GM12874 (cell line): ENCODE data around the gene USPL1.

ENCODE experiments used
- TF ChIP-seq, protein P1 (sequence below): IDR thresholded peaks from 2 replicates; pipeline ENCODE4 v1.5.1; 2011; ENCODE audit warnings: low read depth, mild to moderate bottlenecking, control low read depth, low read length, moderate library complexity; ENCODE audit not compliant: insufficient read depth

The USPL1 gene

DNA sequence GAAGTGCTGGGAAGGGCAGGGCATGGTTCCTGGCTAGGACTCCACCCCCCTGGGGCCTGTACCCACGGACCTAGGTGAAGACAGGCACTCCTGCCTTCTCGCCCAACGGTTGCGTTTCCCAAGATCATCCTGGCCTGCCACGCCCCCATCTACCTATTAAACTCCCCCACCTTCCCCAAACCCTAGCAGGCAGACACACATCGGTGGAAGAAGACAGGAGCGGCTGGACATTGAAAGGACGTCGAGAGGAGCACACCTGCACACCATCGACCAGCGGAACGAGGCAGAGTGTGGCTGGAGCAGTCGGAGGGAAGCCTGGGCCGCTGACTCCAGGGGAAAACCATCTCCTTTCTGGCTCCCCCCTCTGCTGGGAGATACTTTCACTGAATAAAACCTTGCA lies 72.0 kb downstream of the USPL1 start:
- TF ChIP-seq, protein P1, sequence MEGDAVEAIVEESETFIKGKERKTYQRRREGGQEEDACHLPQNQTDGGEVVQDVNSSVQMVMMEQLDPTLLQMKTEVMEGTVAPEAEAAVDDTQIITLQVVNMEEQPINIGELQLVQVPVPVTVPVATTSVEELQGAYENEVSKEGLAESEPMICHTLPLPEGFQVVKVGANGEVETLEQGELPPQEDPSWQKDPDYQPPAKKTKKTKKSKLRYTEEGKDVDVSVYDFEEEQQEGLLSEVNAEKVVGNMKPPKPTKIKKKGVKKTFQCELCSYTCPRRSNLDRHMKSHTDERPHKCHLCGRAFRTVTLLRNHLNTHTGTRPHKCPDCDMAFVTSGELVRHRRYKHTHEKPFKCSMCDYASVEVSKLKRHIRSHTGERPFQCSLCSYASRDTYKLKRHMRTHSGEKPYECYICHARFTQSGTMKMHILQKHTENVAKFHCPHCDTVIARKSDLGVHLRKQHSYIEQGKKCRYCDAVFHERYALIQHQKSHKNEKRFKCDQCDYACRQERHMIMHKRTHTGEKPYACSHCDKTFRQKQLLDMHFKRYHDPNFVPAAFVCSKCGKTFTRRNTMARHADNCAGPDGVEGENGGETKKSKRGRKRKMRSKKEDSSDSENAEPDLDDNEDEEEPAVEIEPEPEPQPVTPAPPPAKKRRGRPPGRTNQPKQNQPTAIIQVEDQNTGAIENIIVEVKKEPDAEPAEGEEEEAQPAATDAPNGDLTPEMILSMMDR = no peak

DNA sequence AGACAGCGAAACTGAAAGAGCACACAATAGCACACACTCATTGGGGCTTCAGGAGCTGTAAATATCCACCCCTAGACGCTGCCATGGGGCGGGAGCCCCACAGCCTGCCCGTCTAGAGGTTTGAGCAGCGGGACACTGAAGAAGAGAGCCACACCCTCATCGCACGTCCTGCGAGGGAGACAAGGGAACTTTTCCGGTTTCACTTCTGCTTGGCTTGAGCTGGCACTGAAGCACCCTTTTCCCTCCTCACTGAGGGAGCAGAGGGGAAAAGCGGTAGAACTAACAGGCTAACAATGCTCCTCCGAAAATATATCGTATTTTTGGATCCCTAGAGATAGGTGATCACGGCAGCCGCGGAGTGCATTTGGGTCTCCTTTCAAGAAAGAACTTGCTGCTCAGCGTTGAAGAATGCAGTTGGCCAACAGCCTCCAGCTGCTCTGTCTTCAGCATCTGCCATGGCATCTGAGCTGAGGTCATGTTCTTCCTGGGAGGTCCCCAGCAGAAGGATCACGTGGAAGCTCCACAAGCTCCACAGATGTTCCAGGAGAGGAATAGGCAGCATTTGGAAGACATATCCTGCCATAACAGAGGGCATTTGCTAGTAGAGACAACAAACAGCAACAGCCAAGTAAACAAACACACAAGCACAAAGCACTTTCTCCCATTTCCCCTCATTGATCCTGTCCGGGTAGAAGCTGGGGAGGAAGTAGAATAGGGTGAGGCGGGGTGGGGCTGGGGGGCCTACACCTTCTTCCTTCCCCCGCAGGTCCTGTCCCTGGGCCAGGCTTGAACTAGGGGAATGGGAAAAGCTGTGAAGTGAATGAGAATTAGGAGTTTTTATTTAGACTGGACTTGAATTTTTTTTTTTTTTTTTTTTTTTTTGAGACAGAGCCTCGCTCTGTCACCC lies 72.8 kb downstream of the USPL1 start:
- TF ChIP-seq, protein P1 = no peak

DNA sequence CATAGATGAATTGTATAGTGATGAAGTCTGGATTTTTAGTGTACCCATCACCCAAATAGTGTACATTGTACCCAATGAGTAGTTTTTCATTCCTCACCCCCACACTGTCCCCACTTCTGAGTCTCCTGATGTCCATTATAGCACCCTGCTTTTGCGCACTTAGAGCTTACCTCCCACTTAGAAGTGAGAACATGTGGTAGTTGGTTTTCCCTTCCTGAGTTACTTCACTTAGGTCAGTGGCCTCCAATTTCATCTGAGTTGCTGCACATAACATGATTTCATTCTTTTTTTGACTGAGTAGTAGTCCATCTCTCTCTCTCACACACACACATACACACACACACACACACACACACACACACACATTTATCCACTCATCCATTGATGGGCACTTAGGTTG lies 74.4 kb downstream of the USPL1 start:
- TF ChIP-seq, protein P1 = no peak

DNA sequence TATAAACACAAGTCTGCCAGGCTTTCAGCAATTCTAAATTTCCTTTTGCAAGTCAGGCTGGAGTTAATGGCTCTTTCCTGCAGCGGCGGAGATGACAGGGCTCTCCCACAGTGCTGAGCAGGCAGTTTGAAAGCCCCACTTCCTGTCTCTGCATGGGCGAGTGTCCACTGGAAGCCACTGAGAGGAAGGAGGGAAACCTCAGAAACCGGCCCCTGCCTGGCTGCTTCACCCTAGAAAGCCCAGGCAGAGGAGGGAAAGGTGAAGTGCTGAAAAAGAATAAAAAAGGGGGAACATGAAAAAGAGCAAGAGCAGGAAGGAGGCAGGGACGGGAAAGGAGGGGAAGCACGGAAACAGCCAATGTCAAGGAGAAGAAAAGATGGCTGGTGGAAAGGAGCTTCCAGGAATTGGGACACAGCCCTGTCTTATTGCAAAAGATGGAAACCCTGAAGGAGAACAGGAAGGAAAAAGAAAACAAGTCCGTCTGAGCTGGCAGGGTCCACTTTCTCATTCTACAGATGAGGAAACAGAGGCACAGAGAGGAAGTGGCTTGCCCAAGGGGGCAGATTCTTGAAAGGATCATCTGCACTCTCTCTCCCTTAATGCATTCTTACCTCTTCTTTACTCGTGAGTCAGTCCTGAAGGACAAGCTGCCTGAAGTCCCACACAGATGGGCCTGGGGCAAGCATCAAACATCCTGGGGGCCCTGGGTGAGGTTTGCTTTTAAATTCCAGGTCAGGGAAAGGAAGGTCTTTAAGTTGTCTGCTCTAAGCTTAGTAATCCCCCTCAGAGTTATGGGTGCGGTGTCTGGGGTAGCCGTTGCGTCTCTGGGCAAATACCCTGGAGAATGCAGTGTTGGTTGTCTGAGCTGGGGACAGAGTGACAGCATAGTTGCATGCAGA lies 78.8 kb downstream of the USPL1 start:
- TF ChIP-seq, protein P1 = no peak

DNA sequence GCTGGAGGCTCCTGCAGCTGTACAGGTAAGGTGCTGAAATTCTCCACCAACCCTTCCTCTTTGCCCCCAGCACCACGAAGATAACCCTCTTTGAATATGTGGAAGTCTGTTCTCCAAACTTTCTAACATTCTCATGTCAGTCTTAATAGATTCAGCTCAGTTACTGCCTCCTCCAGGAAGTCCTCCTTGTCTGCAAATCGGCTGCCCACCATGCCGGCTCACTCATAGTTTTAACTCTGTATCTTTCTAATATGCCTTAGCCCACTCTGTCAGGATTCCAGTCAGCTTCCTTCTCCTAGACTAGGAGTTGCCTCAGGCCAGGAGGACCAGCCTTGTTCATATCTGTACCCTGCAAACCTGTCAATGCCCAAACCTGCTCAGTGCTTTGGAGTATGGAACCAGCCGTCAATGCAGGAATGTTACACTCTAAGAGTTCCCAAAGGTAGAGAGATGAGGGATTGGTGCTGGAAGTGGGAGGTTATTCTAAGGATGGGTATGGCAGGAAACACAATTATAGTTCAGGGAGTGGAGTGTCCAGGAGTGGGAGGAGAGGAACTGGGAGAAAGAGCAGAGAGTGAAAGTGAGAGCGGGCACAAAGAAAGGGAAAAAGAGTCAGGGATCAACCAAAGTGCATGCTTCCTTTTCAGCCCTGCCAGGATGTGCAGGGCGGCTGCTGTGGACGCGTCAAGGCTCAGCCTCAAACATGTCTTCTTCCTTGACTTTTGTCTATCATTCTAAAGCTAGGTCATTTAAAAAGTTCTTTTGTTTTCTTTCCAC lies 79.6 kb downstream of the USPL1 start:
- TF ChIP-seq, protein P1 = no peak

DNA sequence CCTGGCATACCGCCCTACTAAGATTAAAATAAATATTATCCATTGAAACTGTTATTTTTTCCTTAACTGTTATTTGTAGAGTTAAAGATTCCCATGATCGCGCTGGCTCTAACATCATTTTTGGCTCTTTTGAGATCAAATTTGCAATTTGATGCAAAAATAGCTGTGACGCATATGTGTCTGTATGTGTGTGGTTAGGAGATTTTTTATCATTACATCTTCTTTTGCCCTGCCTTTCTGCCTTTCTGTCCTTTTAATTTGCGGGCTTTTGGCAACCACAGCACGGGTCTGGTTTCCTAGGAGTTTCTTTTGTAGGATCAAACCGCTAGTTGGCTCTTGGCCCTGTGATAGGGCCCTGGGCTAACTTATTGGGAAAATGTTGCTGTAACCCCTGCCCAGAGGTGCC lies 80.3 kb downstream of the USPL1 start:
- TF ChIP-seq, protein P1 = no peak
